HG02642 (cell line): ENCODE results near the gene LRRC8A.
A peak's percentile ranks its signal among the peaks of the same experiment; 100 is the strongest.
"Not testable (repeated sequence)": the region's sequence is repeated elsewhere in the genome, so short reads cannot be mapped to it uniquely, and the experiment has no call there.

Experiments
- ATAC-seq: cut with Tn5 transposase; IDR thresholded peaks from one replicate; pipeline ENCODE4 v1.9.1; 2021; ENCODE audit warnings: mild to moderate bottlenecking; ENCODE audit not compliant: unreplicated experiment, poor library complexity

The LRRC8A gene

DNA sequence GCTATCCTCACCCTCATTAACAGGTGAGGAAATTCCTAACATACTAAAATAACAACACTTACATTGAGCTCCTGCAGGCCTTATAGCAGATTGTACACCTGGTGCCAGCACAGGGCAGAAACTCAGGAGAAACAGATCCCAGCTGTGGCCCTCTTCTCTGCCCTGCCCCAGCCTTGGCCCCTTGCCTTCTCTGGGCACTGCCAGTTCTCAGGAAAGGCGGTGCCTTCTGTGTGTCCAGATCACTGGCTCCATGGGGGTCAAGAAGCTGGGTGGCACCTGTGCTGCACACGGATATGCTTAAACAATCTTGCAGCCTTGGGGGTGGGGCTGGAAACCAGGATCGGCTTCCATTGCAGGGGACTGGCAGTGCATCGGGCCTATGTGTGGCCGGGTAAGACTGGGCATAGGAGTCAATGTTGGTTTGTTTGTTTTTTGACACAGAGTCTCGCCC, 19.5 kb upstream of the LRRC8A start:
- no peak for ATAC-seq

DNA sequence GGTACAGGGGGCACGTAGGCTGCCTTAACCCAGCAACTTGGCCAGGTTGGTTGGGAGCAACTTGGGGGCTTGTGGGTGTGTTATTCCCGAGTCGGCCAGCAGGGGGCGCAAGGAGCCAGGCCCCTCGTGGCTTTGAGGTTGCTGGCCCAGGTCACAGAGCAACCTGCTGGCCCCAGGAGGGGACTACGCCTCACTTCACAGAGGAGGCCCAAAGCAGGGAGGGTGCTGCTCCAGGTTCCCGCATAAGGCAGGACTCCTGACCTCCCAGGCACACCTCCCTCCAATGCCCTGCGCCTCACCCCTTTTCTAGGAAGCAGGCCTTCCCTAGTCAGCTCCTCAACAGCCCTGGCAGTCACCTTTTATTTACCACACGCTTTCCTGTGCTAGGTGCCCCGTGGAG, 18.3 kb upstream of the LRRC8A start:
- peak; percentile 69 for ATAC-seq

DNA sequence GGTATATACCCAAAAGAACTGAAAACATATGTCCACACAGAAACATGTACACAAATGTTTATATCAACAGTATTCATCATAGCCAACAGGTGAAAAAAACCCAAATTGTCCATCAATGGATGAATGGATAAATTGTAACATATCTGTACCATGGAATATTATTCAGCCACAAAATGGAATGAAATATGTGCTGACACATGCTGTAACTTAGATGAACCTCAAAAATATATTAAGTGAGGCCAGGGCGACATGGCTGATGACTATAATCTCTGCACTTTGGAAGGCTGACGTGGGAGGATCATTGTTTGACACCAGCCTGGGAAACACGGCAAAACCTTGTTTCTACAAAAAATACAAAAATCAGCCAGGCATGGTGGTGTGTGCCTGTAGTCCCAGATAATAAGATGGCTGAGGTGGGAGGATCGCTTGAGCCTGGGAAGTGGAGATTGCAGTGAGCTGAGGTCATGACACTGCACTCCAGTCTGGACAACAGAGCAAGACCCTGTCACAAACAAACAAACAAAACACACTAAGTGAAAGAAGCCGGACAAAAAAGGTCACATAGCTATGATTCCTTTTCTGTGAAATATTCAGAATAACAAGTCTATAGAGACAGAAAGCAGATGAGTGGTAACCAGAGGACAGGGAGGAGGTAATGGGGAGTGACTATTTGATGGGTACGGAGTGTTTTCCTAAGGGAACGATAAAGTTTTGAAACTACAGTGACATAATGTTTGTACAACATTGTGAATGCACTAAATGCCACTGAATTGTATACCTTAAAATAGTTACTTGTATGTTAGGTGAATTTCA, 11.6 kb upstream of the LRRC8A start:
- no peak for ATAC-seq

DNA sequence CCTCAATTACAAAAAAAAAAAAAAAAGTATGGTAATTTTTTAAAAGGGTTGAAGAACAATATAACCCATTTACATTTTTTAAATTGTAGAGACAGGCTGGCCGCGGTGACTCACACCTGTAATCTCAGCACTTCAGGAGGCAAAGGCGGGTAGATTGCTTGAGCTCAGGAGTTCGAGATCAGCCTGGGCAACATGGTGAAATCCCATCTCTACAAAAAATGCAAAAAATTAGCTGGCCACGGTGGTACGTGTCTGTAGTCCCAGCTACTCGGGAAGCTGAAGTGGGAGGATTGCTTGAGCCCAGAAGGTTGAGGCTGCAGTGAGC, 11.0 kb upstream of the LRRC8A start:
- not testable (repeated sequence) for ATAC-seq

DNA sequence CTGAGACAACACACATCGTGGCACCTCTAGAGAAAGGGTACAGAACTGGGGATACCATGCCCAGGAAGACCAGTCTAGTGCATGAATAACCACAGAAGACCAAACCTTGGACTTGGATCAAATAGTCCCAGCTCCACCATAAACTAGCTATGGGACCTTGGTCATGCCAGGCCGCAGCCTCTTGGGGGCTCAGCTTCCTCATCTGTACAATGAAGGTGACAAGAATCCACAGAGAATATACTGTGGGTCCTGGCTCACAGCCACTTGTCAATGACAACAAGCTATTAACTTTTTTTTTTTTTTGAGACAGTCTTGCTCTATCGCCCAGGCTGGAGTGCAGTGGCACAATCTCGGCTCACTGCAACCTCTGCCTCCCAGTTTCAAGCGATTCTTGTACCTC, 4.1 kb upstream of the LRRC8A start:
- ATAC-seq = no peak

DNA sequence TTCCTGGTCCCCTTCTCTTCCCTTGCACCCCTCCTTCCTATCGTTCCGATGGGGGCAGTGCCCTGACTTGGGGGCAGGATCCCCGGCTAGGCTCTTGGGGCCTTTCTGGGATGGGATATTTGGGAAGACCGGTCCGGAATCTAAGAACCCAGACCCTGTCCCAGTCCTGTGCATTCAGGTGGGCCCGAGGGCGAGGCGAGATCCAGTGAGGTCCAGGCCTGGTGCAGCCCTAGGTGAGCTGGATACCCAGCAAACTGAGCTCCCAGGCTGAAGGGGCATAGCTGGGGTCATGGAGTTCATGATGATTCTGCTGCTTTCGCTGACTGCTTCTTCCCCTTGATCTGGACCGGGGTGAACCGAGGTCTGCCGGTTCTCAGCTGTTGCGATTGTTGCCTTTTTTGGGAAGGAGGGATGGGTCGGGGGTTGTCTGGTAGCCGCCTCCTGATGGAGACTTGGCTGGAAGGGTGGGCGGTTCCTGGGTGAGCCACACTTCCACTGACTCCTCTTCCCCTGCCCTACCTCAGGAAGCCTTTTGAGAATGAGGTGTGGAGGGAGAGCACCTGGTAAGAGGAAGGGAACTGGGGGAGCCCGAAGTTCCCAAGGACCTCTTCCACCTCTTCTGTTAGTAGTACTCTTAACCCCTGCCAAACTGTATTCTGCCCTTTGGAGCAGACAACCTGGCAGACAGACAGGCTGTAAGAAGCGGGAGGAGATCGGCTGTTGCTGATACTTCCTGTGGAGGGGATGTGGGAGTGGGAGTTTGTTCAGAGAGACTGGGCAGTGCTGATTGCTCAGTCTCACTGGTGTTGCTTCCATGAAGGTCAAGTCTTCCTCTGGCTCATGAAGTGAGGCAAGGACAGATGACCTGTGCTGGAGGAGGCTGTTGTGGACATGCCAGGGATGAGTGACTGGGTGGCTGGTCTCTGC, 1.0 kb downstream of the LRRC8A start:
- ATAC-seq = no peak

DNA sequence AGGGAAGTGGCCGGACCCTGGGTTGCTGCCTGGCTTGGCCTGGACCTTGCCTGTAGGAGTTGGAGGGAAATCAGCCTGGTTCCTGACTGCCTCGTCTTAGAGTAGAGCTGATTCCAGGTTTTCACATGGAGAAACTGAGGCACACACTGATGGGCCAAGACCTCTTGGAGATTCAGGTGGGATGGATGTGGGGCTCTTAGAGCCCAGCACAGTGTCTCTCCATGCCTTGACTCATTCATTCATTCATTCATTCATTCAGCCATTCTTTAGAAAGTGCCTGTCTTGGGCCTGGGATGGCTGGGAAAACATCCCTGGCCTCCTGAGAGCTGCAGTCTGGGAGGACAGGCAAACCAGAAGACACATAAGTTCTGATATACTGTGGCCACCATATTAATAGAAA, 2.2 kb downstream of the LRRC8A start:
- ATAC-seq = no peak

DNA sequence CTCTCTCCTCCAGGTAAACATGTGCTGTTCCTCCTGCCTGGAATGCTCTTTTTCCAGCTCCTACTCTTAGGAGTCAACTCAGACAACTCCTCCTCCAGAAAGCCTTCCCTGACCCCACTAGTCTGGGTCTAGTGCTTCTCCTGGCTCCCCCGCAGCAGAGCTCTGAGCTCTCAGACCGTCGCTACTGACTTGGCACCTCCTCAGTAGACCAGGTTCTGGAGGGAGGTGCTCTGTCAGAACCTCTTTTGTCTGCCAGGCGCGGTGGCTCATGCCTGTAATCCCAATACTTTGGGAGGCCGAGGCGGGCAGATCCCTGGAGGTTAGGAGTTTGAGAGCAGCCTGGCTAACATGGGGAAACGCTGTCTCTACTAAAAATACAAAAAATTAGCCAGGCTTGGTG, 3.4 kb downstream of the LRRC8A start:
- no peak for ATAC-seq

DNA sequence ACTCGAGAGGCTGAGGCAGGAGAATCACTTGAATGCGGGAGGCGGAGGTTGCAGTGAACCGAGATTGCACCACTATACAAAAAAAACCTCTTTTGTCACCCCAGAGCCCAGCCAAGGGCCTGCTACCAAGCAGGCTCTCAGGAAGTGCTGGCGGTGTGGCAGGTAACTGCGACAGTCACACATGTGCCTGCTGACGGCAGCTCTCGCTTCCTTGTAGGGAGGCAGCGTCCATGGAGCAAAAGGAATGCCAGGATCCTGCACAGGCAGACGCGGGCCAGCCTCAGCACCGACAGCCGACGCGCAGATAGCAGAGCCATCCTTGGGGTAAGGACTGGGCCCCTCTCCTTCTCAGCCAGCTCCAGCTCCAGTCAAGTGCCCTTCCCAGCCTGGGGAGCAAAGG, 3.9 kb downstream of the LRRC8A start:
- ATAC-seq = no peak

DNA sequence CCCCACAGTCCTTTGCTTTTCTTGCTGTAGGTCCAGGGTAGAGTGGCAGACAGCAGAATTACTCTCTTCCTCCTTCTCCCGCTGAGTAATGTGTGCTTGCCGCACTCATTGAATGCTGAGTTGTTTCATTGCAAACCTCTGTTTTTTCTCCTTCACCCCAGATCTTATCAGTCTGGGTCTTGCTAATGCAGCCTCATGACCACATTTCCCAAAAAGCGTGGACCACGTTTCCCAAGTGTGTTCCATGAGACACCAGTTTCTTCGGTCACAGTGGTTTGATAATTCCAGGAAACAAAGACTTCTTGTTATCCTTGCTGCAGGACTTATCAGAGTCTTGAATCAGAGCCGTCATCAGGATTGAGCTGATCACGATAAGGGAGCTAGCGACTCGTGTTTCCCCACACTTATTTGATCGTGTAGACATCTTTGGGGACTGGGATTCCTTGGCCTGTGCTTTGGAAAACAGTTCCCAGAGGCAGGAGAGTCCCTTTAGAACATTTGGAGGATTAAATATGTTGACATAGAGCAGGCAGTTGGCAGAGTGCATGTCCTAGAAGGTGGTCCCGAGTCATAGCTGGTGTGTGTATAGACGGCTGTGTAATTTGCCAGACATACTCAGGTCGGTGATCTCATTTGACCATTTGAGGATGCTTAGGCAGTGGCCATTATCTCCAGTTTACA, 4.4 kb downstream of the LRRC8A start:
- no peak for ATAC-seq

DNA sequence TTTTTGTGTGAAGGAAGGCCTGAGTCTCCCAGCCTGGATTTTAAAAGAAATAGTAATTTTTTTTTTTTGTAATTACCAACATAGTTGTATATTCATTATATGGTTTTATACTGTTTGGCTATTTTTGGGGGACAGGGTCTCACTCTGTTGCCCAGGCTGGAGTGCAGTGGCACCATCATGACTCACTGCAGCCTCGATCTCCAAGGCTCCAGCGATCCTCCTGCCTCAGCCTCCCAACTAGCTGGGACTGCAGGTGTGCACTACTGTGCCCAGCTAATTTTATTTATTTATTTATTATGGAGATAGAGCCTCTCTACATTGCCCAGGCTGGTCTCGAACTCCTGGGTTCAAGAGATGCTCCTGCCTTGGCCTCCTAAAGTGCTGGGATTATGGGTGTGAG, 5.1 kb downstream of the LRRC8A start:
- ATAC-seq = no peak

DNA sequence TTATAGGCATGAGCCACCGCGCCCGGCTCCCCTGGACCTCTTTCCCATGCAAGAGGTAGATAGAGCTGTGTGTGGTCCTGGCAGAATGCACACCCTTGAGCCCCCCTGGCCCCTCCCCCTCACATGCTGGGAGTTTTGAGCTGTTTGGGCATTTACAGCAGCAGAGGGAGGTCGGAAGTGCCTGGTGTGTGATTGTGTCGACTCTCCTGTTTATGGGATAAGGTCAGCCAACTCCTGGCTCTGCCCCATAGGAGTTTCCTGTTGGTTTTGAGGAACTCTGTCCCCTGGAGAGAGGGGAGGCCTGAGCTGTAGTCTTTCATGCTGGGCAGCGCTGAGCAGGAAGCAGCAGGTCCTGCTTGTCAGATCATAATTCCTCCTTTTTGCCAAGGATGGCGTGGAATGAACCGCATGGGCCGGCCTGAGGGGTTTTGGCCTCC, 6.0 kb downstream of the LRRC8A start:
- no peak for ATAC-seq

DNA sequence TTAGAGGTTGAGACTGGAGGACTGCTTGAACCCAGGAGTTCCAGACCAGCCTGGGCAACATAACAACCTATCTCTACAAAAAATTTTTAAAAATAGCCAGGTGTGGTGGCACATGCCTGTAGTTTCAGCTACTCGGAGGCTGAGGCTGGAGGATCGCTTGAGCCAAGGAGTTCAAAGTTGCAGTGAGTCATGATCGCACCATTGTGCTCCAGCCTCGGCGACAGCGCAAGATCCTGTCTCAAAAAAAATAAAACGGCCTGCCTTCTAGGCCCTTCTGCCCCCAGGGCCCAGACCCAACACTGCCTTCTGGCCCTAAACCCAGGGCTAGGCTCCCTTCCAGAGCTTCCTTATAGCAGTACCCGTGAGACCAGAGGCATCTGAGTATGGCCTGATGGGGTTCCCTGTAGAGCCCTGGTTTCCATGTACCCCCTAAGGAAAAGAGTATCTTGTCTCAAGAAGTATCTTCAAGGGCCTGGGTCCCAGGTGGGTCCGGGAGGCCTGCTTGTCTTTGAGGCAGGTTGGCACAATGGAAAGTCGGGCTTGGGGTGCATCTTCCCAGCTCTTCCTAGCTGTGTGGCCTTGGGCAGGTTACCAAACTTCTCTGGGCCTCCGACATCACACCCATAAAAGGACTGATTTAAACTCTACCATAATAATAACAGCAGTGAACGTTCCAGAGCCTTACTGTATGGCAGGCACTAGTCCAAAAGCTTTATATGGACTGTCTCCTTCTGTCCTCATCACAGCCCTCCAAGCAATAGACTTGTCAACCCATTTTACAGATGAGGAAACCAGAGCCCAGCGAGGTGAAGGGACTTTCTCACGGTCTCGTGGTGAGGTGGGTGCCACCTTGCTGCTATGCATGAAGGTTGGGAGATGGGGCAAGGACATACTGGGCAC, 9.6 kb downstream of the LRRC8A start:
- ATAC-seq = no peak

DNA sequence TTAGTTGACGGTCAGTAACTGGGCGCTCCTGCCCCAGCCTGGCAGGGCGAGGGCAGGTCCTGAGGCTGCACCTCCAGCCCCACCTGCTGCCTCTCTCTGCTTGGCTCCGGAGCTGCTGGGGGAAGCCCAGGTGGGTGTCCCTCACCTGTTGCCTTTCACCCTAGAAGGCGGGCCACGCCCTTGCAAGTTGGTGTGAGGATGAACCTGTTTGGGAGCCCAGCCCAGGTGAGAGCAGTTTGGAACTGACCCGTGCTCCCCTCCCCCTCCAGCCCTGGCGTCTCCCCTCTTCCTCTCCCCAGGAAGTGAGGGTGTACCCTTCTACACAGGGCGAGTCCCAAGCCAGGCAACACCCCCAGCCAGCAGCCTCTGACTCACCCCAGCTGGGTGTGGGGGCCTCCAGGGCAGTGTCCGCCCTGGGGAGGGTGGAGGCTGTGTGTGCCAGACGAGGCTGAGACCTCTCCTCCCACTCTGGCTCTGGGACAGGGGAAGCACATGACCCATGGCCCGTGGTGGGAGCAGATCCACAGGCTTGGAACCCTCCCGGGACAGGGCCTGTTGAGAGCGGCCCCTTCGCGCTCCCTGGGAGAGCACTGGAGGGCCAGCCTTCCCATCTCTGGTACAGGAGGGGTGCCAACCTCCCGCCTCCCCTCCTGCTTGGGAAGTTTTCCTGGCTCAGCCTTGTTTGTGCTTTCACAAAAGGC, 10.4 kb downstream of the LRRC8A start:
- ATAC-seq = no peak

DNA sequence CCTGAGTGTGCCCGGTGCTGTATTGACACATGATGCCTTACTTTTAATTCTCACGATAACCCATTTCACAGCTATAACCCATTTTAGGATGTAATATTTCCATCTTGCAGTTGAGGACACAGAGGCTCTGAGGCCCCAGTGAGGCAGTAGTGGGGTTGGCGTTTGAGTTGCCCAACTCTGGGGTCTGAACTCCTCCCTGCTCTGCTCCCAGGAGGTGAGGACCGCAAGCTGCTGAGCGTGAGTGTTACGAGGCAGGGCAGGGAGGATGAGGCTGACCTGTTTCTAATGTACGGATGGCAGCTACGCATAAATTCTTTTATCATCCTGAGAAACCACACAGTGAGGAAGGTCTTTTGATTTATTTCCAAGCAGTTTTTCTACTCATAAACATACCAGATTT, 11.4 kb downstream of the LRRC8A start:
- no peak for ATAC-seq

DNA sequence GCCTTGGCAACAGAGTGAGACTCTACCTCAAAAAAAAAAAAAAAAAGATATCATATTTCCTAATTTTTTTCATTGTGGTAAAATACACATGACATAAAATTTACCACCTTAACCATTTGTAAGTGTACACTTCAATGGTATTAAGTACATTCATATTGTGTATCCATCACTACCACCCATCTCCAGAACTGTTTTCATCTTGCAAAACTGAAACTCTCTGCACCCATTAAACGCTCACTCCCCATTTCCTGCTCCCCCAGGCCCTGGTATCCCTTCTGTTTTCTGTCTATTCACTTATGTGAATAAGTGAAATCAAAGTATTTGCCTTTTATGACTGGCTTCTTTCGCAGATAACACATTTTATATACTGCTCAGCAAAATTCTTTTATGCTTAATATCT, 12.8 kb downstream of the LRRC8A start:
- no peak for ATAC-seq

DNA sequence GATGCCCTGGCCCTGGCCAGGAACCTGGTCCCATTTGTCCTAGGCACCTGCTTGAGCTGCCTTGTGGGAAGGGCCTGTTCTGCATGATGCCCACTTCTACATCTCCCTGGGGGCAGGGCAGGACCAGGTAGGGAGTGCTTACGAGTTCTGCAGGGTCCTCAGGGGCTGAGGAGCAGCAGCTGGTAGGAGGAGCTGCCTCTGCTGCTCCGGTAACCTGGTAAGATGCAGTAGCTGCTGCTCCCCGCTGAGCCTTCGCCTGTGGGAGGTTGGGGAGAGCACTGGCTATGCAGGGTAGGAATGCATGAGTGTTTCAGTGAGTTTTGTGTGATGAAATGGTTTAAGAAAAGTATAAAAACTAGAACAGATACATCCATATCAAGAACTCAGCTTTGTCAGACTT, 13.6 kb downstream of the LRRC8A start:
- no peak for ATAC-seq

DNA sequence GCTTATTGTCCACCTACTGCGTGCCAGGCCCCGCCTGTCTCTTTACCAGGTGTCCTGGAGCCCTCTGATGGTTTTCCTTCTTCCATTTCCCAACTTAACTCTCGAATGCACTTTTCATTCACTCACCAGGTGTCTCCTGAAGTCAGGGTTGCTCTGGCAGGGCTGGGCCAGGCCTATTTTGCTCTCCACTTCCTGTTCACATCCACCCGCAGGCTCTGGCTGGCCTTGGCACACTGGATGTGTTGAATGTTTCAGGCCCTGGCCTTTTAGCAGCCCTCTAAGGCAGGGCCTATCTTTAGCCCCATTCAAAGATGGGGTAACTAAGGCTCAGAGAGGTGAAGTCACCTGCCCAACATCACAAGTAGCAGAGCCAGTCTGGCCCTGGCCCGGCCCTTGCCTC, 16.4 kb downstream of the LRRC8A start:
- no peak for ATAC-seq

DNA sequence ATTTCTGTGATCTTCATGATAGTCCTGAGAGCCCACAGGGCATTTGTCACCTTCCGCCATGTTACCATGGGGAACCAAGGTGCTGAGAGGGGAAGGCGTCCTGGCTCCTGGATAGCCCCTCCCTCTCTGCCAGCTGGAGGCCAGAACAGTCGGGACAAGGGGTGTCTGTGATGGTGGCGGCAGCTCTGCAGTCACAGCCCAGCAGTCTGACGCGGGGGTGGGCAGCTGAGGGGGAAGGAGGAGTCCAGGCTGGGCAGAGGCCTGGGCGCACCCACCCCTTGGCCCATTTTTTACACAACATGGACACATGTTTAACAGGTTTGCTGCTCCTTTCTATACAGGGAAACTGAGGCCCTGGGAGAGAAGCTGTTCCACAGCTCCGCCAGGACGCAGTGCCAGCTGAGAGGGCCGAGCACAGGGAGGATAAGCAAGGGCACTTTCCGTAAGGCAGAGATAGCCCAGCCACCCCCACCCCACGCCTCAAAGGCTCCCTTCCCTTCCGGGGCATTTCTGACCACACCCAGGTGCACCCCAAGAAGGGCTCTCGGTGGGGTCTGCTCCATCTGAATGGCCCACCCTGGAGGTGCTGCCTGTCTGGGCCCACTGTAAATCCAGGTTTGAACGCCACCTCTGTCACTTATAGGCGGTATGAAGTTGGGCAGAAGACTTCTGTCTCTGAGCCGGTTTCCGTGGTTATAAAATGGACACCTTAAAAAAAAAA, 17.1 kb downstream of the LRRC8A start:
- ATAC-seq = no peak
